GM19328 (cell line): Measurements from ENCODE around the gene P4HA1.

Experiments used
- ATAC-seq: cut with Tn5 transposase; IDR thresholded peaks from one replicate; pipeline ENCODE4 v1.9.1; 2021; ENCODE audit warnings: mild to moderate bottlenecking, moderate library complexity; ENCODE audit not compliant: unreplicated experiment

P4HA1 gene

GRCh38 chr10:73094986-73095480 is 1.6 kb downstream of the P4HA1 start:
- no peak for ATAC-seq

GRCh38 chr10:73093922-73094850 is 2.5 kb downstream of the P4HA1 start:
- ATAC-seq, result no peak

GRCh38 chr10:73092830-73093229 is 3.8 kb downstream of the P4HA1 start:
- ATAC-seq, result no peak

GRCh38 chr10:73088304-73088703 is 8.4 kb downstream of the P4HA1 start:
- no peak for ATAC-seq

GRCh38 chr10:73086816-73087215 is 9.8 kb downstream of the P4HA1 start:
- no peak for ATAC-seq

GRCh38 chr10:73084209-73084608 is 12.5 kb downstream of the P4HA1 start:
- no peak for ATAC-seq

- no peak for ATAC-seq
These were observed 13.4 kb downstream of the P4HA1 start for GRCh38 chr10:73083221-73083620.

- ATAC-seq, result no peak
These were observed 16.7 kb downstream of the P4HA1 start for GRCh38 chr10:73079779-73080541.

GRCh38 chr10:73076360-73077183 is 20.1 kb downstream of the P4HA1 start:
- no peak for ATAC-seq

- no peak for ATAC-seq
These were observed 20.8 kb downstream of the P4HA1 start for GRCh38 chr10:73075829-73076228.

GRCh38 chr10:73073627-73074026 is 23.0 kb downstream of the P4HA1 start:
- no peak for ATAC-seq

GRCh38 chr10:73065441-73065840 is 31.2 kb downstream of the P4HA1 start:
- ATAC-seq, result no peak

GRCh38 chr10:73061743-73062142 is 34.9 kb downstream of the P4HA1 start:
- no peak for ATAC-seq

- no peak for ATAC-seq
These were observed 35.7 kb downstream of the P4HA1 start for GRCh38 chr10:73060738-73061635.

- ATAC-seq, result no peak
These were observed 36.5 kb downstream of the P4HA1 start for GRCh38 chr10:73060173-73060572.

GRCh38 chr10:73058057-73058591 is 38.5 kb downstream of the P4HA1 start:
- no peak for ATAC-seq

GRCh38 chr10:73054286-73054685 is 42.4 kb downstream of the P4HA1 start:
- ATAC-seq, result peak; percentile 72

- no peak for ATAC-seq
These were observed 43.4 kb downstream of the P4HA1 start for GRCh38 chr10:73053275-73053674.

- ATAC-seq, result no peak
These were observed 52.0 kb downstream of the P4HA1 start for GRCh38 chr10:73044378-73045285.
